ENCODE results near the gene GADL1. TPM values are rescaled to one million over a fixed set of nuclear protein-coding genes. Genes with fewer than 3 reads are reported as not detected.

The GADL1 gene
- polyA plus RNA-seq, 1 donor, result 26.7 TPM

- DNase-seq, result no peak
Measured at GRCh38 chr3:30875505-30875904, 19.0 kb downstream of the GADL1 start.

- no peak for DNase-seq
Measured at GRCh38 chr3:30873671-30874070, 20.8 kb downstream of the GADL1 start.

GRCh38 chr3:30872879-30873278, 21.6 kb downstream of the GADL1 start:
- DNase-seq, result no peak

GRCh38 chr3:30871720-30872119, 22.7 kb downstream of the GADL1 start:
- DNase-seq, result no peak

GRCh38 chr3:30864836-30865235, 29.6 kb downstream of the GADL1 start:
- no peak for DNase-seq

- DNase-seq, result no peak
Measured at GRCh38 chr3:30864132-30864531, 30.3 kb downstream of the GADL1 start.

GRCh38 chr3:30862004-30862403, 32.5 kb downstream of the GADL1 start:
- DNase-seq, result no peak

- no peak for DNase-seq
Measured at GRCh38 chr3:30858894-30859389, 35.5 kb downstream of the GADL1 start.

GRCh38 chr3:30855400-30856292, 38.8 kb downstream of the GADL1 start:
- DNase-seq, result peak; percentile 13

- DNase-seq, result no peak
Measured at GRCh38 chr3:30852833-30853232, 41.6 kb downstream of the GADL1 start.

GRCh38 chr3:30848087-30848779, 46.2 kb downstream of the GADL1 start:
- no peak for DNase-seq

GRCh38 chr3:30847592-30847991, 46.9 kb downstream of the GADL1 start:
- no peak for DNase-seq

- DNase-seq, result no peak
Measured at GRCh38 chr3:30845606-30846005, 48.9 kb downstream of the GADL1 start.

- DNase-seq, result peak; percentile 60
Measured at GRCh38 chr3:30843877-30844276, 50.6 kb downstream of the GADL1 start.

- no peak for DNase-seq
Measured at GRCh38 chr3:30836141-30836540, 58.3 kb downstream of the GADL1 start.

GRCh38 chr3:30835667-30836066, 58.8 kb downstream of the GADL1 start:
- DNase-seq, result no peak

- no peak for DNase-seq
Measured at GRCh38 chr3:30832961-30833575, 61.4 kb downstream of the GADL1 start.

GRCh38 chr3:30827080-30827479, 67.4 kb downstream of the GADL1 start:
- DNase-seq, result no peak

GRCh38 chr3:30826531-30826942, 67.9 kb downstream of the GADL1 start:
- no peak for DNase-seq

- DNase-seq, result no peak
Measured at GRCh38 chr3:30819067-30819798, 75.2 kb downstream of the GADL1 start.

GRCh38 chr3:30813734-30814133, 80.7 kb downstream of the GADL1 start:
- DNase-seq, result no peak

- no peak for DNase-seq
Measured at GRCh38 chr3:30811151-30811795, 83.2 kb downstream of the GADL1 start.

Data from hindlimb muscle (tissue), 1 donor.